Measurements from ENCODE around the gene NUP50.

DNA sequence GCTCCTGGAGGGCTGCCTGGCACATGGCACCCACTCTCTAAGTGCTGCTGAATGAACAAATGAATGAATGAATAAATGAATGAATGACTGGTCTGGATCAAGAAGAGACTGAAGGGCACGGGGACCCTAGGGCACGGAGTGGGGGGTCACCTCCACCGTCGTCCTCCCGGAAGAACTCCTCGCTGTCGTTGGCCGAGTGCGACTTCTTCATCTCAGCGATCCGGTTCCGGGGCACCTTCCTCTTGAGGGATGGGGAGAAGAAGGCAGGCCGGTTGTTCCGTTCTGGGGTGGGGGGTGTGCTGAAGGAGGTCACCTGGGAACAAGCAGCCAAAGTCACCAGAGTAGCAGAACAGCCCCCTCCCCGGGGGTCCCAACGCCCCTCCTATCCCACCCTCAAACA lies 36.0 kb downstream of the NUP50 start:
- TF ChIP-seq, protein P1, sequence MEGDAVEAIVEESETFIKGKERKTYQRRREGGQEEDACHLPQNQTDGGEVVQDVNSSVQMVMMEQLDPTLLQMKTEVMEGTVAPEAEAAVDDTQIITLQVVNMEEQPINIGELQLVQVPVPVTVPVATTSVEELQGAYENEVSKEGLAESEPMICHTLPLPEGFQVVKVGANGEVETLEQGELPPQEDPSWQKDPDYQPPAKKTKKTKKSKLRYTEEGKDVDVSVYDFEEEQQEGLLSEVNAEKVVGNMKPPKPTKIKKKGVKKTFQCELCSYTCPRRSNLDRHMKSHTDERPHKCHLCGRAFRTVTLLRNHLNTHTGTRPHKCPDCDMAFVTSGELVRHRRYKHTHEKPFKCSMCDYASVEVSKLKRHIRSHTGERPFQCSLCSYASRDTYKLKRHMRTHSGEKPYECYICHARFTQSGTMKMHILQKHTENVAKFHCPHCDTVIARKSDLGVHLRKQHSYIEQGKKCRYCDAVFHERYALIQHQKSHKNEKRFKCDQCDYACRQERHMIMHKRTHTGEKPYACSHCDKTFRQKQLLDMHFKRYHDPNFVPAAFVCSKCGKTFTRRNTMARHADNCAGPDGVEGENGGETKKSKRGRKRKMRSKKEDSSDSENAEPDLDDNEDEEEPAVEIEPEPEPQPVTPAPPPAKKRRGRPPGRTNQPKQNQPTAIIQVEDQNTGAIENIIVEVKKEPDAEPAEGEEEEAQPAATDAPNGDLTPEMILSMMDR (CRISPR knock-in tag; IDR thresholded peaks at IDR 0.05): no peak
- TF ChIP-seq, protein P2, sequence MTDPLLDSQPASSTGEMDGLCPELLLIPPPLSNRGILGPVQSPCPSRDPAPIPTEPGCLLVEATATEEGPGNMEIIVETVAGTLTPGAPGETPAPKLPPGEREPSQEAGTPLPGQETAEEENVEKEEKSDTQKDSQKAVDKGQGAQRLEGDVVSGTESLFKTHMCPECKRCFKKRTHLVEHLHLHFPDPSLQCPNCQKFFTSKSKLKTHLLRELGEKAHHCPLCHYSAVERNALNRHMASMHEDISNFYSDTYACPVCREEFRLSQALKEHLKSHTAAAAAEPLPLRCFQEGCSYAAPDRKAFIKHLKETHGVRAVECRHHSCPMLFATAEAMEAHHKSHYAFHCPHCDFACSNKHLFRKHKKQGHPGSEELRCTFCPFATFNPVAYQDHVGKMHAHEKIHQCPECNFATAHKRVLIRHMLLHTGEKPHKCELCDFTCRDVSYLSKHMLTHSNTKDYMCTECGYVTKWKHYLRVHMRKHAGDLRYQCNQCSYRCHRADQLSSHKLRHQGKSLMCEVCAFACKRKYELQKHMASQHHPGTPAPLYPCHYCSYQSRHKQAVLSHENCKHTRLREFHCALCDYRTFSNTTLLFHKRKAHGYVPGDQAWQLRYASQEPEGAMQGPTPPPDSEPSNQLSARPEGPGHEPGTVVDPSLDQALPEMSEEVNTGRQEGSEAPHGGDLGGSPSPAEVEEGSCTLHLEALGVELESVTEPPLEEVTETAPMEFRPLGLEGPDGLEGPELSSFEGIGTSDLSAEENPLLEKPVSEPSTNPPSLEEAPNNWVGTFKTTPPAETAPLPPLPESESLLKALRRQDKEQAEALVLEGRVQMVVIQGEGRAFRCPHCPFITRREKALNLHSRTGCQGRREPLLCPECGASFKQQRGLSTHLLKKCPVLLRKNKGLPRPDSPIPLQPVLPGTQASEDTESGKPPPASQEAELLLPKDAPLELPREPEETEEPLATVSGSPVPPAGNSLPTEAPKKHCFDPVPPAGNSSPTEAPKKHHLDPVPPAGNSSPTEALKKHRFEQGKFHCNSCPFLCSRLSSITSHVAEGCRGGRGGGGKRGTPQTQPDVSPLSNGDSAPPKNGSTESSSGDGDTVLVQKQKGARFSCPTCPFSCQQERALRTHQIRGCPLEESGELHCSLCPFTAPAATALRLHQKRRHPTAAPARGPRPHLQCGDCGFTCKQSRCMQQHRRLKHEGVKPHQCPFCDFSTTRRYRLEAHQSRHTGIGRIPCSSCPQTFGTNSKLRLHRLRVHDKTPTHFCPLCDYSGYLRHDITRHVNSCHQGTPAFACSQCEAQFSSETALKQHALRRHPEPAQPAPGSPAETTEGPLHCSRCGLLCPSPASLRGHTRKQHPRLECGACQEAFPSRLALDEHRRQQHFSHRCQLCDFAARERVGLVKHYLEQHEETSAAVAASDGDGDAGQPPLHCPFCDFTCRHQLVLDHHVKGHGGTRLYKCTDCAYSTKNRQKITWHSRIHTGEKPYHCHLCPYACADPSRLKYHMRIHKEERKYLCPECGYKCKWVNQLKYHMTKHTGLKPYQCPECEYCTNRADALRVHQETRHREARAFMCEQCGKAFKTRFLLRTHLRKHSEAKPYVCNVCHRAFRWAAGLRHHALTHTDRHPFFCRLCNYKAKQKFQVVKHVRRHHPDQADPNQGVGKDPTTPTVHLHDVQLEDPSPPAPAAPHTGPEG (CRISPR knock-in tag; IDR thresholded peaks at IDR 0.05): no peak
- no peak for TF ChIP-seq MIER2 (CRISPR knock-in tag; IDR thresholded peaks at IDR 0.05)
- TF ChIP-seq ZNF766 (CRISPR knock-in tag; IDR thresholded peaks at IDR 0.05; ENCODE audit: borderline replicate concordance): no peak
- TF ChIP-seq, protein P3, sequence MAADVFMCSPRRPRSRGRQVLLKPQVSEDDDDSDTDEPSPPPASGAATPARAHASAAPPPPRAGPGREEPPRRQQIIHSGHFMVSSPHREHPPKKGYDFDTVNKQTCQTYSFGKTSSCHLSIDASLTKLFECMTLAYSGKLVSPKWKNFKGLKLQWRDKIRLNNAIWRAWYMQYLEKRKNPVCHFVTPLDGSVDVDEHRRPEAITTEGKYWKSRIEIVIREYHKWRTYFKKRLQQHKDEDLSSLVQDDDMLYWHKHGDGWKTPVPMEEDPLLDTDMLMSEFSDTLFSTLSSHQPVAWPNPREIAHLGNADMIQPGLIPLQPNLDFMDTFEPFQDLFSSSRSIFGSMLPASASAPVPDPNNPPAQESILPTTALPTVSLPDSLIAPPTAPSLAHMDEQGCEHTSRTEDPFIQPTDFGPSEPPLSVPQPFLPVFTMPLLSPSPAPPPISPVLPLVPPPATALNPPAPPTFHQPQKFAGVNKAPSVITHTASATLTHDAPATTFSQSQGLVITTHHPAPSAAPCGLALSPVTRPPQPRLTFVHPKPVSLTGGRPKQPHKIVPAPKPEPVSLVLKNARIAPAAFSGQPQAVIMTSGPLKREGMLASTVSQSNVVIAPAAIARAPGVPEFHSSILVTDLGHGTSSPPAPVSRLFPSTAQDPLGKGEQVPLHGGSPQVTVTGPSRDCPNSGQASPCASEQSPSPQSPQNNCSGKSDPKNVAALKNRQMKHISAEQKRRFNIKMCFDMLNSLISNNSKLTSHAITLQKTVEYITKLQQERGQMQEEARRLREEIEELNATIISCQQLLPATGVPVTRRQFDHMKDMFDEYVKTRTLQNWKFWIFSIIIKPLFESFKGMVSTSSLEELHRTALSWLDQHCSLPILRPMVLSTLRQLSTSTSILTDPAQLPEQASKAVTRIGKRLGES (CRISPR knock-in tag; IDR thresholded peaks at IDR 0.05; ENCODE audit: borderline replicate concordance): no peak
- TF ChIP-seq ZIK1 (CRISPR knock-in tag; IDR thresholded peaks at IDR 0.05; ENCODE audit: borderline replicate concordance, low read depth): no peak
- TF ChIP-seq STAT5B (CRISPR knock-in tag; IDR thresholded peaks at IDR 0.05): no peak
- TF ChIP-seq HDAC6 (IDR thresholded peaks at IDR 0.05; ENCODE audit: low read depth, low read length): no peak
- TF ChIP-seq YY1 (IDR thresholded peaks at IDR 0.05; ENCODE audit: insufficient read depth, insufficient replicate concordance, low read depth, low read length): no peak
- TF ChIP-seq MAFF (IDR thresholded peaks at IDR 0.05; ENCODE audit: low read depth, low read length): no peak
- TF ChIP-seq, protein P4, sequence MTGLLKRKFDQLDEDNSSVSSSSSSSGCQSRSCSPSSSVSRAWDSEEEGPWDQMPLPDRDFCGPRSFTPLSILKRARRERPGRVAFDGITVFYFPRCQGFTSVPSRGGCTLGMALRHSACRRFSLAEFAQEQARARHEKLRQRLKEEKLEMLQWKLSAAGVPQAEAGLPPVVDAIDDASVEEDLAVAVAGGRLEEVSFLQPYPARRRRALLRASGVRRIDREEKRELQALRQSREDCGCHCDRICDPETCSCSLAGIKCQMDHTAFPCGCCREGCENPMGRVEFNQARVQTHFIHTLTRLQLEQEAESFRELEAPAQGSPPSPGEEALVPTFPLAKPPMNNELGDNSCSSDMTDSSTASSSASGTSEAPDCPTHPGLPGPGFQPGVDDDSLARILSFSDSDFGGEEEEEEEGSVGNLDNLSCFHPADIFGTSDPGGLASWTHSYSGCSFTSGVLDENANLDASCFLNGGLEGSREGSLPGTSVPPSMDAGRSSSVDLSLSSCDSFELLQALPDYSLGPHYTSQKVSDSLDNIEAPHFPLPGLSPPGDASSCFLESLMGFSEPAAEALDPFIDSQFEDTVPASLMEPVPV (CRISPR knock-in tag; IDR thresholded peaks at IDR 0.05): no peak
- TF ChIP-seq, protein P5, sequence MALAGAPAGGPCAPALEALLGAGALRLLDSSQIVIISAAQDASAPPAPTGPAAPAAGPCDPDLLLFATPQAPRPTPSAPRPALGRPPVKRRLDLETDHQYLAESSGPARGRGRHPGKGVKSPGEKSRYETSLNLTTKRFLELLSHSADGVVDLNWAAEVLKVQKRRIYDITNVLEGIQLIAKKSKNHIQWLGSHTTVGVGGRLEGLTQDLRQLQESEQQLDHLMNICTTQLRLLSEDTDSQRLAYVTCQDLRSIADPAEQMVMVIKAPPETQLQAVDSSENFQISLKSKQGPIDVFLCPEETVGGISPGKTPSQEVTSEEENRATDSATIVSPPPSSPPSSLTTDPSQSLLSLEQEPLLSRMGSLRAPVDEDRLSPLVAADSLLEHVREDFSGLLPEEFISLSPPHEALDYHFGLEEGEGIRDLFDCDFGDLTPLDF (CRISPR knock-in tag; IDR thresholded peaks at IDR 0.05): no peak
